Measurements from ENCODE around the gene NDUFS4.
"Not testable (repeated sequence)": the region's sequence is repeated elsewhere in the genome, so short reads cannot be mapped to it uniquely, and the experiment has no call there.

The NDUFS4 gene

GRCh38 chr5:53560506-53561191, at the start of gene NDUFS4:
NDUFS4 (plus strand) TSS chr5:53560639; CDS start chr5:53560663, 24 bp downstream.
- peak; percentile 51 for DNase-seq

GRCh38 chr5:53512539-53512938, 47.9 kb upstream of the NDUFS4 start:
- DNase-seq: no peak

GRCh38 chr5:53515988-53516387, 44.5 kb upstream of the NDUFS4 start:
- DNase-seq: no peak

- DNase-seq: no peak
These were observed 39.6 kb upstream of the NDUFS4 start for GRCh38 chr5:53520813-53521212.

- DNase-seq: no peak
These were observed 22.7 kb upstream of the NDUFS4 start for GRCh38 chr5:53537711-53538110.

- DNase-seq: not testable (repeated sequence)
These were observed 19.7 kb upstream of the NDUFS4 start for GRCh38 chr5:53540739-53541138.

- no peak for DNase-seq
These were observed 18.6 kb upstream of the NDUFS4 start for GRCh38 chr5:53541859-53542258.

- no peak for DNase-seq
These were observed 17.5 kb upstream of the NDUFS4 start for GRCh38 chr5:53542926-53543325.

GRCh38 chr5:53543401-53543800, 17.0 kb upstream of the NDUFS4 start:
- no peak for DNase-seq

- no peak for DNase-seq
These were observed 14.7 kb upstream of the NDUFS4 start for GRCh38 chr5:53545744-53546143.

- no peak for DNase-seq
These were observed 13.2 kb upstream of the NDUFS4 start for GRCh38 chr5:53547226-53547625.

GRCh38 chr5:53548501-53548900, 11.9 kb upstream of the NDUFS4 start:
- not testable (repeated sequence) for DNase-seq

GRCh38 chr5:53549792-53550191, 10.6 kb upstream of the NDUFS4 start:
- DNase-seq: no peak

- no peak for DNase-seq
These were observed 7.9 kb upstream of the NDUFS4 start for GRCh38 chr5:53552561-53552960.

GRCh38 chr5:53554444-53554843, 6.0 kb upstream of the NDUFS4 start:
- DNase-seq: no peak

- no peak for DNase-seq
These were observed 5.3 kb upstream of the NDUFS4 start for GRCh38 chr5:53555160-53555559.

GRCh38 chr5:53556001-53556400, 4.4 kb upstream of the NDUFS4 start:
- no peak for DNase-seq

- no peak for DNase-seq
These were observed 3.1 kb upstream of the NDUFS4 start for GRCh38 chr5:53557386-53557785.

GRCh38 chr5:53558966-53559365, 1.5 kb upstream of the NDUFS4 start:
- DNase-seq: no peak

- no peak for DNase-seq
These were observed 411 bp upstream of the NDUFS4 start for GRCh38 chr5:53560028-53560427.

- DNase-seq: no peak
These were observed 8.0 kb downstream of the NDUFS4 start for GRCh38 chr5:53568401-53568800.

- DNase-seq: no peak
These were observed 8.4 kb downstream of the NDUFS4 start for GRCh38 chr5:53568871-53569270.

- no peak for DNase-seq
These were observed 9.0 kb downstream of the NDUFS4 start for GRCh38 chr5:53569453-53569852.

GRCh38 chr5:53571403-53571802, 11.0 kb downstream of the NDUFS4 start:
- no peak for DNase-seq

GRCh38 chr5:53575101-53575500, 14.7 kb downstream of the NDUFS4 start:
- DNase-seq: no peak

Data from SHP77 treated with DMSO at 0.1 percent for 48 hours (cell line).